GM18861 (cell line): ENCODE results near the gene MORN4.
"Not testable (repeated sequence)": the region's sequence is repeated elsewhere in the genome, so short reads cannot be mapped to it uniquely, and the experiment has no call there.

Experiments
- ATAC-seq: cut with Tn5 transposase; IDR thresholded peaks from one replicate; pipeline ENCODE4 v1.9.1; 2021; ENCODE audit not compliant: unreplicated experiment

MORN4 gene

GRCh38 chr10:97598407-97599271 lies 34.7 kb downstream of the MORN4 start:
- no peak for ATAC-seq

DNA sequence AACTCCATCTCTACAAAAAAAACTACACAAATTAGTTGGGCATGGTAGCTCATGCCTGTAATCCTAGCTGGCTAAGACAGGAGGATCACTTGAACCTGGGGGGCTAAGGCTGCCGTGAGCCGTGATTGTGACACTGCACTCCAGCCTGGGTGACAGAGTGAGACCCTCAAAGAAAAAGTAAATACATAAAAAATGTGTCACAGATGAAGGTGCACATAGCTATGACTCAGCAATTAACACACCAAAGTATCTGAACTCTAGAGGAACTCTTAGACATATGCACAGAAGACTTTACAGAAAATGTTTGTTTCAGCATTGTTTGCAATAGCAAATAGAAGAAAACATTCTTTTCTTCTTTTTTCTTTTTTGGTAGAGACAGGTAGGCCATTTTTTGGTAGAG lies 35.5 kb downstream of the MORN4 start:
- no peak for ATAC-seq

DNA sequence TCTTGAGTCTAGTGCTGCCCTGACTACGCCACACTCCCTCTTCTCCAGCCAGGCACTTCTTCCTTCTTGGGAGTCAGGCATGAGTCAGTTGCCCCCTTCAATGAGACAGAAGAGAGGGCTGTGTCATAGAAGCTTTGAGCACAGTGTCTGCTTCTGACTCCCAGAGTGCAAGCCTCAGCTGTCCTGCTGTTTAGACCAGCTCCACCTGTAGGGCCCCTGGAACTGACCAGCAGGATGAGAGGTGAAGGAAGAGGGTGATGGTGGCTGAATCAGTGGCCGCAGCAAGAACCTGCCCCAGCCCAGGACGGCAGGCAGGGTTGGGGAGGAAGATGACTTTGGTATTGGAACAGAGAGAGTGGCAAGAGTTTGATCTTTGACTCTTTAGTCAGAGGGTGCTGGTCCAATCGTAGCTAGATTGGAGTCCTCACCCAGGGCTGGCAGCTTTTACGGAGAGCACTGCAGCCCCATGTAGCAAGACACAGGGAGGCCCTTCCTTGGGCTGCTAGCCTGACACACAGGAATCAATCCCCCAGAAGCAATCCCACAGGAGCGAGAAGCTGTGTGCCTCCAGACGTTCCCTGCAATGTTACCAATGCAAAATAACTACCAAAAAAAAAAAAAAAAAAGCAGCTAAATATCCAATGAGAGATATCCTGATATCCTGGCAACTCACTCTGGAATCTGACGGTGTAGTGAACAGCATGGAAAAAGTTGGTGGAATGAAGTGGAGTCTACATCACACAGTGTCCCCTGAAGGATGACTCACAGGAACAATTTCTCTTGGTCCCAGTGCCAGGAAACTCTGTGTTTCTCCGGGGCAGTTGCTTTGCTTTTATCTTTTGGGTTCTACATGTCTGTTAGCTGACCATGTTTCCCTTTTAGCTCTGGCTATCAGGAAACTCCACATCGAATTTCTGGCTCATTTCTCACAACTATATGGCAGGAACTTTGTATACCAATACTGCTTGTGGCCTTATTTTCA lies 36.9 kb downstream of the MORN4 start:
- ATAC-seq: no peak

- ATAC-seq: no peak
These were observed 39.9 kb downstream of the MORN4 start for GRCh38 chr10:97593421-97593820.

- no peak for ATAC-seq
These were observed 42.4 kb downstream of the MORN4 start for GRCh38 chr10:97590748-97591495.

- no peak for ATAC-seq
These were observed 43.1 kb downstream of the MORN4 start for GRCh38 chr10:97590082-97590747.

DNA sequence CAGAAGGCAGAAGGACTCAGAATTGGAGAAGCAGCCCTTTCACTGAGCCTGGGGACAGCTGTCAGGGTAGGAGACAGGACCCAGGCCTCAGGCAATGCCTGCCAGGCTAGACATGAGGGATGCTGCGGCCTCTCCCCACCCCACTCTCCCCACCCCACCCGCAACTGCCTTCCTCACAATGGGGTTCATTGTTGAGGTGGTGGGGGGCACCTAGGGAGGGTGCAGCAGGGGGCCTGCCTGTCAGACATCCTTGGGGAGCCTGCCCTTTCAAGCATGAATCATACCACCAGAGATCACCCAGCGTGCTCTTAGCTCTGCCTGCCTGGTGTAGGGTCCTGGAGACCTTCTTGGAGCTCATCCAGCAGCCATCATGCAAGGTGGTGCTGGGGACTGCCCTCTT lies 43.8 kb downstream of the MORN4 start, which contains the start of gene C10orf62:
Gene C10orf62, plus strand, starts transcription at position 243 of the 400 bp plus-strand sequence. CDS start 177 bp downstream, outside the sequence.
- ATAC-seq: no peak

DNA sequence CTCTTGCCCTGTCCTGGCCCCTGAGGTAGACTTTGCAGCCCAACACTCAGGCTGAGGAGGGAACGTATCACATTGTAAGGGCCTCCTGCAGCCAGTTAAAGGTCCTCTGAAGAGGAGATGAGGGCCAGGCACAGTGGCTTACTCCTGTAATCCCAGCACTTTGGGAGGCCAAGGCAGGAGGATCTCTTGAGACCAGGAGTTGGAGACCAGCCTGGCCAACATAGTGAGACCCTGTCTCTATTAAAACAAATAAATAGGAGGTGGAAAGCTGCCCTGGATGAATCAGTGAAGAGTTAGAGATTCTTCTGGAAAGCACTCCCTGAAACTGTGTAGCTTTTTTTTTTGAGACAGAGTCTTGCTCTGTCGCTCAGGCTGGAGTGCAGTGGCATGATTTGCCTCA lies 46.1 kb downstream of the MORN4 start:
- ATAC-seq: no peak

- ATAC-seq: no peak
These were observed 47.9 kb downstream of the MORN4 start for GRCh38 chr10:97585439-97585811.

- no peak for ATAC-seq
These were observed 48.4 kb downstream of the MORN4 start for GRCh38 chr10:97584798-97585438.

DNA sequence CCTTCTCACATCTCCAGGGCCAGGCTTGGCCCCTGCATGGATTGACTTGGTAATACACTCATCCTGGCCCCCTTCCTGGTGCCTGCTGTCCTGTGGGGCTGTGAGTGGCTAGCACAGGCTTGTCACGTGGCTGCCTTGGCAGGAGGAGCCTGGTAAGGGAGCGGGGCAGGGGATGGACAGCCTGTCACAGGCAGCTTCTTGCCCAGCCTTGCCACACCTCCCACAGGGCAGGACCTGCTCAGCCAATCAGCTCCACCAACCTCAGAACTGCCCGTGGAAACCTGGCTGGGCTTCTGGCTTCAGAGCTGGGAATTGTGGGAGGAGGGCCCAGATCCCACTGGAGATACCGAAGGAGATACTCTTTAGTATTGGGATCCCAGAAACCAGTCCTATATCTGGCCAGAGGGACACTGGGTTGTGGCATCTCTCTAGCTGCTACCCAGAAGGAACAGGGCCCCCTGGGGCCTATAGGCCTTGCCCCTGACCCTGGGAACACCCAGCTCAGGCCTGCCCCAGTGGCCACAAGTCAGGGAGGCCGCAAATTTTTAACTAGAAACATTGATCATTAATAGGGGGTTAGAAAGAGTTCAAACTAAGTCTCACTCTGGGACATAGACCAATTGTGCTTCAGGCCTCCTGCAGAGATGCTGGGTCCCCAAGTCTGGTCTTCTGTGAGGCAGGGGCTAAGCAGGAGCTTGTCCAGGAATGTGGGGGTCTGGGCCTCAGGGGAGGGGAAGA lies 49.1 kb downstream of the MORN4 start, which contains the start of gene HOGA1:
Gene HOGA1, plus strand, starts transcription at position 330 of the 738 bp plus-strand sequence. Its CDS starts 315 bp downstream, at position 645.
- peak; percentile 82 for ATAC-seq

GRCh38 chr10:97583476-97583875 lies 49.8 kb downstream of the MORN4 start:
- no peak for ATAC-seq

DNA sequence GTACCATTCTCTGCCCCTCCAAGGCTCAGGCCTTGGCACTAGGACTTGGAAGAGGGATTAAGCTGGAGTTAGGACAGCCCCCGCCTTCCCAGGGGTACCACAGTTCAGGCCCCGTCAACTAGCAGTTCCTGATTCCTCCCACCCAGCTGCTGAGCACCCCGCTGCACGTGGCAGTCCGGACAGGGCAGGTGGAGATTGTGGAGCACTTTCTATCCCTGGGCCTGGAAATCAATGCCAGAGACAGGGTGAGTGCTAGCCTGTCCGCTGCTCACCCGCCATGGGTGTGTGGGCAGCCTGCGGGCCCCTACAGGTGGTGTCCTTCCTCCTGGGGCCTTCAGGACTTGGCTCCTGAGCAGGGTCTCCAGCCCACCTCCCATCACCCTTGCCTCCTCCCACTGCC lies 51.1 kb downstream of the MORN4 start:
- no peak for ATAC-seq

GRCh38 chr10:97580421-97581367 lies 52.6 kb downstream of the MORN4 start:
- no peak for ATAC-seq

DNA sequence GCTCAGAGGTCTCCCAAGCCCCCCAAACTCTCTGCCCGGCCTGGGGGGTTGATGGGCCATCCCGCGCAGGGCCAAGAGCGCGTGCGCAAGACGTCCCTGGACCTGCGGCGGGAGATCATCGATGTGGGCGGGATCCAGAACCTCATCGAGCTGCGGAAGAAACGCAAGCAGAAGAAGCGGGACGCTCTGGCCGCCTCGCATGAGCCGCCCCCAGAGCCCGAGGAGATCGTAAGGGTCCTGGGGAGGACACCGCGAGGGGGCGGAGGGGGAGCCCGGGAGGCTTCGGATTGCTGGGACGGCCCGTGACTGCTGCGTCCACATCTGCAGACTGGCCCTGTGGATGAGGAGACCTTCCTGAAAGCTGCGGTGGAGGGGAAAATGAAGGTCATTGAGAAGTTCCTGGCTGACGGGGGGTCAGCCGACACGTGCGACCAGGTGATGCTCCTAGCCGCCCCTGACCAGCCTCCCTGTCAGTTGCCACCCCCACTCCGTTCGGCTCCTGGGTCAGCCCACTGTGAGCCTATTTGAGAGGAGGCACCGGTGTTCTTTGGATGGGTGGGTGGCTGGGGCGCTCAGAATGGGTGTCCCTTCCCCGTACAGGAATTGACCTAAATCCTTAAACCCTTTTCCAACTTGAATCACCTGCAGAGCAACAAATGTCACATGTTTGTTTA lies 55.0 kb downstream of the MORN4 start:
- no peak for ATAC-seq

GRCh38 chr10:97577701-97578100 lies 55.6 kb downstream of the MORN4 start:
- no peak for ATAC-seq

DNA sequence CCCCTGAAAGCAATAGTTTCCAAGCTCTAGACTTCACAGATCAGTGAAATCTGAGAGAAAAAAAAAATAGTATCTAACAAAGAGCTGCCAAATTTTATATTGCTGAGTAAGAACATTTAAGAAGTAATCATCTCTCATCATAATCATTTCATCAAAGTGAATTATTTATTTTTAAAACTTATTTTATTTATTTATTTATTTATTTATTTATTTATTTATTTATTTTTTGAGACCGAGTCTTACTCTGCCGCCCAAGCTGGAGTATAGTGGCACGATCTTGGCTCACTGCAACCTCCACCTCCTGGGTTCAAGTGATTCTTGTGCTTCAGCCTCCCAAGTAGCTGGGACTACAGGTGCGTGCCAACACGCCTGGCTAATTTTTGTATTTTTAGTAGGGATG lies 56.8 kb downstream of the MORN4 start:
- ATAC-seq: not testable (repeated sequence)
